GOT3 (cell line): ENCODE measurements around the gene MRI1.

Experiments used
- DNase-seq: peaks from one replicate; lab custom pipeline; 2025; ENCODE audit warnings: mixed read lengths; lab: John Stamatoyannopoulos, UW

The MRI1 gene

DNA sequence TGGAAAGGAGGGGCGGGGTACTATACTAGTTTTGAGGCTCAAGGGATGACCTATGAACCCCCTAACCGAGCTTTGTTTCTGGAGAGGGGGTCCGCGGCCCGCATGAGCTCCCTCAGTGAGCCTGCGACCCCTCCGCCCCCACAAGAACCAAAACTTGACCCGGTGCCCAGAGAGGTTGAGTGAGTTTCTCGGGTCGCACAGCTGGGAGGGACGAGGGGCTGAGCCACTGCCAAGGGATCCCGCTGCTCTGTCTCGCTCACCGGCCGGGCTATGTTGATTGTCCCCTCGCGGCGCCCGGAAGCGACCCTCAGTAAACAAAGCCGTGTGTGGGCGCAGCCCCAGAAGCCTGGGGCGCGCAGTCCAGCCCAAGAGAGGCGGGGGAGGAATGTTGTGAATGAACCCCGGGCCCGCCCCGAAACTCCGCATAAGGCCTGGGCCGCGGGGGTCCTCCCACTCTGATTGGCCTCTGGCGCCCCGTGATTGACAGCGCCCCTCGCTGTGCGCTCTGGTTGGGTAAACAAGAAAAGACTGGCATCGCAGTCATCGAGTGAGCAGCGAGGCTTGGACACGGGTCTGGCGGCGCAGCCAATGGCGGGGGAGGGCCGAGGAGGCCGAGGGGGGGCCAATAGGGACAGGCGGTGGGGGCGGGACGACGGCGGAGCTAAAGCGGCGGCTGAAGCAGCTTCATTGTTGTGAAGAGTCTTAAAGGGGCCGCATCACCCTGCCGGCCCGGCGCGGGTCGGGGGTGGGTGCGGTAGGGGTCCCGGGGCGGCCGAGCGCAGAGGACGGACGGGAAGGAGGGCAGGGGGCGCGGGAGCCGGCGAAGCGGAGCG is 30.7 kb downstream of the MRI1 start, which contains the start of gene ZSWIM4:
ZSWIM4 (plus strand) TSS at position 687 of the 833 bp plus-strand sequence. CDS start 206 bp downstream, outside the sequence.
- peak; percentile 93 for DNase-seq

DNA sequence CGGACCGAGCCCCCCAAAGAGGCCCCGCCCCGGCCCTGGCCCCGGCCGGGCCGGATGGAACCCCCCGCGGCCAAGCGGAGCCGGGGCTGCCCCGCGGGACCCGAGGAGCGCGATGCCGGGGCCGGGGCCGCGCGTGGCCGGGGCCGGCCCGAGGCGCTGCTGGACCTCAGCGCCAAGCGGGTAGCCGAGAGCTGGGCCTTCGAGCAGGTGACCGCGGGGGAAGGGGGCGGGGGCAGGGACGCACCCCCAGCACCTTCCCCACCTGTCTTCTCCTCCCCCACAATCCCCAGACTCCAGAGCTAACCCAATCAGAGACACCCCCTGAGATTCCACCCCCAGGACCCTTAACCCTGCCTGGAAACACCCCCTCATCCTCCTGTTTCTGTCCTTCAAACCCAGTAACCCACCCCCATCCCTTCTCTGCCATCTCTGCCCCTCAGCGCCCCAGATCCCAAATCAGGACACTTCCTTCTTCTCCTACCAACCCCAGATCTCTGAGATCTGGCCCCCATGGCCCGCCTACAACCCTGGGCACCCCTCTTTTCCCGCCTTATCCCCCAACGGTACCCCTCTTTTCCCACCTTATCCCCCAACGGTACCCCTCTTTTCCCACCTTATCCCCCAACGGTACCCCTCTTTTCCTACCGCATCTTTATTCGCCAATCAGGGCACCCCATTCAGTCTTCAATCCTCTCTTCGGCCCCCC is 31.4 kb downstream of the MRI1 start:
- no peak for DNase-seq

DNA sequence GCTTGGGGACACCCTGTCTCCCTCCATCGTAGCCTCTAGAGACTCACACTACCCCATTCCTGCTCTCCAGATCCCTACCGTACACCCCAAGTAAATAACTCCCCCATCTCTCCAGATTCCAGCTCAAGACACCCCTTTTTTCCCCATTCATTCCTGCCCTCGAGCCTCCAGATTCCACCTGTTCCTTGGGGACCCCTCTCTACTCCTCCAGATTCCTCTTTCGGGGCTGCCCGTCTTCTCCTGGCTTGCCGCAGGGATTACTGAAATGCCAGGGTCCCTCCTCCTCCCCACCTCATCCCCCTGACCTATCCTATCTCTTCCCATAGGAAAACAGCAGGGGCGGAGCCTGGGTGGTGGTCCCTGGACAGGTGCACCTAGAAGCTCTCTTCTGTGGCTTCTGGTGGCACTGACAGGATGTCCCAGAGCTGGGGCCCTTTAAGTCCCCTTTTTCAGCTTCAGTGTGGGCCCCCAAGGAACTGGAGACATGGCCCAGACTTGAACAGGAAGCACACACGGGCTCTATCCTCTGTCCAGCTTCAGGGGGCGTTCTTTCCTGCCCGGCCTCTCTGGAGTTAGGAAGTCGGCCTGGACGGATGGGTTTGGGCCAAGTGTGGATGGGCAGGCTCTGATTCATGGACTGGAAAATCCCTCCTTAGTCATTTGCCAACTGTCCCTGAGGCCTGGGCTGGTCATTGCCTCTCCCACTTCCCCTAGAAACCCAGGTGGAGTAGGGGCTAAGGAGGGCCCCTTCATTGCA is 32.2 kb downstream of the MRI1 start:
- peak; percentile 39 for DNase-seq

GRCh38 chr19:13797058-13797440 is 32.7 kb downstream of the MRI1 start:
- DNase-seq = no peak

- DNase-seq = no peak
Observed at GRCh38 chr19:13797870-13798269, 33.5 kb downstream of the MRI1 start.

DNA sequence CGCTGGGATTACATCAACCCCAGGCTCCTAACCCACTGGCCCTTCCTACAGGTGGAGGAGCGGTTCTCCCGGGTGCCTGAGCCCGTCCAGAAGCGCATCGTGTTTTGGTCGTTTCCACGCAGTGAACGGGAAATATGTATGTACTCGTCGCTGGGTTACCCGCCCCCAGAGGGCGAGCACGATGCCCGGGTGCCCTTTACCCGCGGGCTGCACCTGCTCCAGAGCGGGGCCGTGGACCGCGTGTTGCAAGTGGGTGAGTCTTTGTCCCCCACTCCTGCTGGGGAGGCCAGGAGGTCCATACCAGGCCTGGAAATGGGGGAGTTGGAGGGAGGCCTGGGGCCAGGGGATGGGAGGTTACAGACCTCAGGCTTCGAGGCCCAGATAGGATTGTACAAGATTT is 35.3 kb downstream of the MRI1 start:
- DNase-seq = no peak

- no peak for DNase-seq
Observed at GRCh38 chr19:13803038-13803437, 38.7 kb downstream of the MRI1 start.

- no peak for DNase-seq
Observed at GRCh38 chr19:13804830-13805683, 40.7 kb downstream of the MRI1 start.

DNA sequence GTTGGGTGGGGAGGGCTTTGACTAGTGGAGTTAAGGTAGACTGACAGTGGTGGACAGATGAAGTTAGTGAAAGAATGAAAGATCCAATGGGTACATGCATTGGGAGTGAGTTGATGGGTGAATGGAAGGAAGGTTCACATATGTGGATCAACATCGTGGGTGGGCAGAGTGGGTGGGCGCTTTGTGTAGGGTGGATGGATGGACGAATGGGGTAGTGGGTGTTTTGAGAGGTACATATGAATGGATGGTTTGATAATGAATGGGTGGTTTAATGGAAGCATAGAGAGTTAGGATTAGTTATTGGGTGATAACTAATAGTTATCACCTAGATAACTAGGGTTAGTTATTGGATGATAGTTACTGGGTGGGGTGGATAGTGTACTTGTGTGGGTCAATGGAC is 42.4 kb downstream of the MRI1 start:
- no peak for DNase-seq

GRCh38 chr19:13807421-13808021 is 43.2 kb downstream of the MRI1 start:
- no peak for DNase-seq

GRCh38 chr19:13808856-13809255 is 44.5 kb downstream of the MRI1 start:
- DNase-seq = no peak

- no peak for DNase-seq
Observed at GRCh38 chr19:13812544-13812943, 48.2 kb downstream of the MRI1 start.

- DNase-seq = no peak
Observed at GRCh38 chr19:13813147-13813546, 48.8 kb downstream of the MRI1 start.

DNA sequence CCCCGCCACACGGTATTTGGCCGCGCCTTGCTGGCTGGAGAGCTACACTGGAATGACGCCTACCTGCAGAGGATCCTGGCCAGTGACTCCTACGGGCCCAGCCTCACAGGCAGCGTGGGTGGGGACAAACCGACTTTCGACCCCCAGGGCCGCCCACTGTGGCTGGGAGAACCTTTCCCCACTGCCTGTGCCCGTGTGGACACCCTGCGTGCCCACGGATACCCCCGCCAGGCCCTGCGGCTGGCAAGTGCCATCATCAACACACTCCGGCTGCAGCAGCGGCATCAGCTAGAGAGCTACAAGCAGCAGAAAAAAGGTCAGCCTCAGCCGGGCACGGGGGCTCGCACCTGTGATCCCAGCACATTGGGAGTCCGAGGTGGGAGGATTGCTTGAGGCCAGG is 50.2 kb downstream of the MRI1 start:
- DNase-seq = no peak

- no peak for DNase-seq
Observed at GRCh38 chr19:13817018-13817614, 52.8 kb downstream of the MRI1 start.

GRCh38 chr19:13817615-13818371 is 53.5 kb downstream of the MRI1 start:
- DNase-seq = no peak

DNA sequence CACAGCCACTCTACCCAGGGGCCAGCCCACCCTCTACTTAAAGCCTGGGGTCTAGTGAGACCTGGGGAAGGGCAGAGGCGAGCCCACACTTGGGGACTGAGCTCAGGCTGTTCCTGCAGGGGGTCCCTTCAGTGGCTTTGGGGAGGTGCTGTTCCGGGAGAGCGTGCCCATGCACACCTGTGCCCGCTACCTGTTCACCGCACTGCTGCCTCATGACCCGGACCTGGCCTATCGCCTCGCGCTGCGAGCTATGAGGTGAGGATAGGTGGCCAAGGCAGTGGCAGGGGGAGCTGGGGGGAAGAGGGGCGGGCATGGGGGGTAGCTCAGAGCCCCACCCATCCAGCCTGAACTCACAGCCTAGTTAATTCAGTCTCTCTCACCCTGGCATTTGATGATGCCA is 54.9 kb downstream of the MRI1 start:
- DNase-seq = no peak

DNA sequence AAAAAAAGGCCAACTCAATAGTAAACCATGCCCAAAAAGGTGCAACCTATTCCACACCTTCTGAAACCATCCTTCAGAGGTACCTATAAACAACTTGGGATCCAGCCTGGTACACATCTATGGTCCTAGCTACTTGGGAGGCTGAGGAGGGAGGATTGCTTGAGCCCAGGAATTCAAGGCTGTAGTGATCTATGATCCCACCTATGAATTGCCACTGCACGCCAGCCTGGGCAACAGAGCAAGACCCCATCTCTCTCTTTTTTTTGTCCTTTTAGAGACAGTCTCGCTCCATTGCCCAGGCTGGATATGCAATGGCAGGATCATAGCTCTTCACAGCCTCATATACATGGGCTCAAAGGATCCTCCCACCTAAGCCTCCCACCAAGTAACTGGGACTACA is 57.0 kb downstream of the MRI1 start:
- no peak for DNase-seq

GRCh38 chr19:13823256-13823655 is 58.9 kb downstream of the MRI1 start:
- DNase-seq = no peak
